Natural killer cell (primary cell): ENCODE results near the gene ARL14. TPM values are rescaled to one million over a fixed set of nuclear protein-coding genes. Genes with fewer than 3 reads are reported as not detected.

Source experiments
- ATAC-seq, 3 donors: fragments of 150-1000 bp in 2 of 3; fragments of 200-7000 bp in 1 of 3; cut with Tn5 transposase; 1 replicate in 1 of 3; 2 replicates in 2 of 3; pipeline ENCODE4 v1.10.0; 2021; ENCODE audit warnings: mild to moderate bottlenecking in 2 of 3, moderate library complexity in 2 of 3
- DNase-seq, 2 donors: peaks; one replicate each; pipeline versions ENCODE4 v3.0.0 to v3.0.0-alpha.2; 2013 to 2021; ENCODE audit warnings: mixed read lengths in 1 of 2
- H3K27ac ChIP-seq: one replicate; pipeline ENCODE4 v1.5.1; 2013; ENCODE audit warnings: mild to moderate bottlenecking, low read length
- H3K27me3 ChIP-seq: one replicate; pipeline ENCODE4 v1.6.1; 2013; ENCODE audit warnings: low read length; ENCODE audit not compliant: control insufficient read depth, insufficient read depth
- H3K36me3 ChIP-seq: one replicate; pipeline ENCODE4 v1.6.1; 2013; ENCODE audit warnings: low read length; ENCODE audit not compliant: control insufficient read depth, insufficient read depth
- H3K4me1 ChIP-seq: one replicate; pipeline ENCODE4 v1.6.1; 2013; ENCODE audit warnings: low read length; ENCODE audit not compliant: control insufficient read depth, insufficient read depth
- H3K4me3 ChIP-seq: one replicate; pipeline ENCODE4 v1.5.1; 2013; ENCODE audit warnings: low read length
- H3K9me3 ChIP-seq: one replicate; pipeline ENCODE4 v1.6.1; 2013; ENCODE audit warnings: low read length; ENCODE audit not compliant: control insufficient read depth, insufficient read depth
- H3K27ac Mint-ChIP-seq, 2 donors: one replicate each; pipeline ENCODE4 v1.8.0; 2022; ENCODE audit warnings: mild to moderate bottlenecking in 2 of 2, mixed read lengths in 2 of 2, moderate library complexity in 1 of 2
- H3K27me3 Mint-ChIP-seq, 2 donors: one replicate each; pipeline ENCODE4 v1.8.0; 2022; ENCODE audit warnings: low read depth in 2 of 2, mixed read lengths in 2 of 2
- H3K36me3 Mint-ChIP-seq: one replicate; pipeline ENCODE4 v1.8.0; 2022; ENCODE audit warnings: mixed read lengths
- H3K4me1 Mint-ChIP-seq, 2 donors: one replicate each; pipeline ENCODE4 v1.8.0; 2022; ENCODE audit warnings: mixed read lengths in 2 of 2
- H3K4me3 Mint-ChIP-seq: one replicate; pipeline ENCODE4 v1.8.0; 2022; ENCODE audit warnings: mild to moderate bottlenecking, moderate library complexity, mixed read lengths
- H3K9me3 Mint-ChIP-seq, 2 donors: one replicate each; pipeline ENCODE4 v1.8.0; 2022; ENCODE audit warnings: mixed read lengths in 2 of 2
- CTCF ChIP-seq: fragments of 200-600 bp; IDR thresholded peaks from one replicate; pipeline ENCODE4 v1.8.0; 2022; ENCODE audit warnings: antibody characterized with exemption
- WGBS: methylation state at CpG from one replicate; pipeline ENCODE4 v1.1.7; 2013; ENCODE audit warnings: missing lambda C conversion rate; ENCODE audit not compliant: insufficient coverage; 5-methylcytosine and 5-hydroxymethylcytosine counted together
- intact Hi-C: fragments of 100-400 bp; cut with micrococcal nuclease; formaldehyde crosslinking; loops from one replicate; pipeline ENCODE4 v1.14.2; 2022
- total RNA-seq, 4 donors: library from RNA; stranded (reverse); fragments of 120-200 nt in 1 of 4; gene quantifications; one replicate each; pipeline versions ENCODE4 v1.2.3 to v1.2.4, GENCODE V29; 2013 to 2022

ARL14 gene
- total RNA-seq, 3 donors from 2014 or later (not counting 1 experiment from before 2014, with no cell fraction given): not detected

- ATAC-seq: no peak
- H3K4me3 ChIP-seq: no peak overlapping the region
- Mint-ChIP-seq H3K36me3 (no peaks in the 10 kb centered on the region), H3K27ac (no peak overlapping the region), H3K27me3 (peaks cover 3 to 4% of the 10 kb centered on the region in 2 donors), H3K4me3 (no peak overlapping the region), H3K4me1 (no peaks in the 10 kb centered on the region), H3K9me3 (no peaks in the 10 kb centered on the region)
- intact Hi-C loops: no loop called here
- no peaks in the 10 kb centered on the region for H3K4me1 ChIP-seq
- peaks cover 2% of the 10 kb centered on the region for H3K9me3 ChIP-seq
- 81% methylated on average over 2 of the region's 2 CpGs for WGBS
- no peak for DNase-seq
- TF ChIP-seq CTCF: no peak
- peaks cover 2% of the 10 kb centered on the region for H3K27me3 ChIP-seq
- no peaks in the 10 kb centered on the region for H3K36me3 ChIP-seq
- no peak overlapping the region for H3K27ac ChIP-seq
These were observed 5.0 kb upstream of the ARL14 start for GRCh38 chr3:160671995-160672394.

GRCh38 chr3:160673188-160673587 is 3.8 kb upstream of the ARL14 start:
- intact Hi-C loops: no loop called here
- no peak overlapping the region for H3K4me3 ChIP-seq
- H3K4me3 Mint-ChIP-seq: no peak overlapping the region
- no peak for DNase-seq
- 83% methylated on average over 1 of the region's 1 CpG for WGBS
- H3K27ac Mint-ChIP-seq: no peak overlapping the region
- no peak for ATAC-seq
- no peaks in the 10 kb centered on the region for H3K9me3 Mint-ChIP-seq
- H3K27me3 Mint-ChIP-seq: peaks cover 8 to 12% of the 10 kb centered on the region in 2 donors
- no peaks in the 10 kb centered on the region for H3K4me1 ChIP-seq
- no peak for TF ChIP-seq CTCF
- H3K36me3 Mint-ChIP-seq: no peaks in the 10 kb centered on the region
- H3K36me3 ChIP-seq: no peaks in the 10 kb centered on the region
- no peaks in the 10 kb centered on the region for H3K27me3 ChIP-seq
- no peaks in the 10 kb centered on the region for H3K4me1 Mint-ChIP-seq
- no peak overlapping the region for H3K27ac ChIP-seq
- peaks cover 2% of the 10 kb centered on the region for H3K9me3 ChIP-seq

- Histone ChIP-seq H3K27ac (no peak overlapping the region), H3K36me3 (no peaks in the 10 kb centered on the region), H3K4me3 (no peak overlapping the region), H3K27me3 (peaks cover 3% of the 10 kb centered on the region), H3K9me3 (no peaks in the 10 kb centered on the region), H3K4me1 (no peaks in the 10 kb centered on the region)
- DNase-seq (no peak), ATAC-seq (no peak)
- intact Hi-C loops: no loop called here
- no peaks in the 10 kb centered on the region for H3K36me3 Mint-ChIP-seq
- no peak for TF ChIP-seq CTCF
- peaks cover 12 to 22% of the 10 kb centered on the region in 2 donors for H3K27me3 Mint-ChIP-seq
- H3K4me1 Mint-ChIP-seq: no peaks in the 10 kb centered on the region
- no peaks in the 10 kb centered on the region for H3K9me3 Mint-ChIP-seq
- no peak overlapping the region for H3K4me3 Mint-ChIP-seq
- no peak overlapping the region for H3K27ac Mint-ChIP-seq
These were observed 1.3 kb upstream of the ARL14 start for GRCh38 chr3:160675566-160676124.

GRCh38 chr3:160677459-160677881 is 510 bp downstream of the ARL14 start:
- Histone ChIP-seq H3K4me1 (no peaks in the 10 kb centered on the region), H3K27me3 (peaks cover 3% of the 10 kb centered on the region), H3K27ac (no peak overlapping the region), H3K4me3 (no peak overlapping the region), H3K9me3 (no peaks in the 10 kb centered on the region), H3K36me3 (no peaks in the 10 kb centered on the region)
- Mint-ChIP-seq H3K4me1 (no peaks in the 10 kb centered on the region), H3K27me3 (peaks cover 12 to 22% of the 10 kb centered on the region in 2 donors), H3K27ac (no peak overlapping the region), H3K4me3 (no peak overlapping the region), H3K36me3 (no peaks in the 10 kb centered on the region), H3K9me3 (no peaks in the 10 kb centered on the region)
- no peak for DNase-seq
- ATAC-seq: no peak
- 92% methylated on average over 4 of the region's 4 CpGs for WGBS
- intact Hi-C loops: no loop called here
- TF ChIP-seq CTCF: no peak
